OCI-LY3 (cell line): ENCODE measurements around the gene NEURL1.

Experiments used
- EZH2phosphoT487 ChIP-seq: fragments of 200-600 bp; shearing (Covaris generic); IDR thresholded peaks from 2 replicates; pipeline ENCODE4 v1.6.1; 2018; ENCODE audit warnings: antibody characterized with exemption, mixed run types, low read depth
- TF ChIP-seq, protein P1 (sequence below): fragments of 200-600, 300-600 bp; sonication (generic); IDR thresholded peaks from 2 replicates; pipeline ENCODE4 v1.5.1; 2014; ENCODE audit warnings: antibody characterized with exemption, low read length, low read depth

DNA sequence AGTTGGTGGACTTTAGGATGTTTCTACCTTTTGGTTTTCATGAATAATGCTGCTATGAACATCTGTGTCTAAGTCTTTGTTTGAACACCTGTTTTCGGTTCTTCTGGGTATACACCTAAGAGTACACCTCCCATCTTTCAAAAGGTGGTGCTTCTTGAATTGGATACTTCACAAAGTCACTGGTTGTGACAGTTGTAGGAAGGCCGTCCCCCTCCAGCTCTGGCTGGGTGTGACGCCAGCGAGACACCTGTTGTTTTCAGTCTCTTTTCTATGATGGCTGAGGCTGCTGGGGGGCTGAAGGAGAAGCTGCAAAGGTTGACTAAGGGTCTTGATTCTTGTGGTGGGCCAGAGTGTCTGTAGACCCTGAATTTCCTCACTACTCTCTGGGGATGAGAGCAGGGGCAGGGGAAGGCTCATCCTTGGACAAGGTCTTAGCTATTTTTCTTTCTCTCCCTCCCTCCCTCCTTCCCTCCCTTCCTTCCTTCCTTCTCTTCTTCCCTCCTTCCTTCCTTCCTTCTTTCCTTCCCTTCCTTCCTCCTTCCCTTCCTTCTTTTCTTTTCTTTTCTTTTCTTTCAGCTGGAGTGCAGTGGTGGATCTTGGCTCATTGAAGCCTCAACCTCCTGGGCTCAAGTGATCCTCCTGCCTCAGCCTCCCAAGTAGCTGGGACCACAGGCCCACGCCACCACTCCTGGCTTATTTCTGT is 5.6 kb downstream of the NEURL1 start:
- TF ChIP-seq, protein P1, sequence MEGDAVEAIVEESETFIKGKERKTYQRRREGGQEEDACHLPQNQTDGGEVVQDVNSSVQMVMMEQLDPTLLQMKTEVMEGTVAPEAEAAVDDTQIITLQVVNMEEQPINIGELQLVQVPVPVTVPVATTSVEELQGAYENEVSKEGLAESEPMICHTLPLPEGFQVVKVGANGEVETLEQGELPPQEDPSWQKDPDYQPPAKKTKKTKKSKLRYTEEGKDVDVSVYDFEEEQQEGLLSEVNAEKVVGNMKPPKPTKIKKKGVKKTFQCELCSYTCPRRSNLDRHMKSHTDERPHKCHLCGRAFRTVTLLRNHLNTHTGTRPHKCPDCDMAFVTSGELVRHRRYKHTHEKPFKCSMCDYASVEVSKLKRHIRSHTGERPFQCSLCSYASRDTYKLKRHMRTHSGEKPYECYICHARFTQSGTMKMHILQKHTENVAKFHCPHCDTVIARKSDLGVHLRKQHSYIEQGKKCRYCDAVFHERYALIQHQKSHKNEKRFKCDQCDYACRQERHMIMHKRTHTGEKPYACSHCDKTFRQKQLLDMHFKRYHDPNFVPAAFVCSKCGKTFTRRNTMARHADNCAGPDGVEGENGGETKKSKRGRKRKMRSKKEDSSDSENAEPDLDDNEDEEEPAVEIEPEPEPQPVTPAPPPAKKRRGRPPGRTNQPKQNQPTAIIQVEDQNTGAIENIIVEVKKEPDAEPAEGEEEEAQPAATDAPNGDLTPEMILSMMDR: no peak
- no peak for TF ChIP-seq EZH2phosphoT487
